ENCODE data around the gene SKAP1.
"Not testable (repeated sequence)": the region's sequence is repeated elsewhere in the genome, so short reads cannot be mapped to it uniquely, and the experiment has no call there.

The SKAP1 gene

DNA sequence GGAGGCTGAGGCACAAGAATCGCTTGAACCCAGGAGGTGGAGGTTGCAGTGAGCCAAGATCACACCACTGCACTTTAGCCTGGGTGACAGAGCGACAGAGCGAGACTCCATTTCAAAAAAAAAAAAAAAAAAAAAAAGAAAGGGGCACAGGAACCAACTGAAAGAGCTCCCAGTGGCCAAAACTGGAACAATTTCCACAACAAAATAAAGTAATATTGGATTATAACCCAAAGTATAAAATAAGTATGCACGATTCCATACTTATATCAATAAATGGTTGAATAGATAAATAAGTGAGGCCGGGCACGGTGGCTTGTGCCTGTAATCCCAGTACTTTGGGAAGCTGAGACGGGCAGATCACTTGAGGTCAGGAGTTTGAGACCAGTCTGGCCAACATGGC, 19.2 kb downstream of the SKAP1 start:
- DNase-seq, result not testable (repeated sequence)

DNA sequence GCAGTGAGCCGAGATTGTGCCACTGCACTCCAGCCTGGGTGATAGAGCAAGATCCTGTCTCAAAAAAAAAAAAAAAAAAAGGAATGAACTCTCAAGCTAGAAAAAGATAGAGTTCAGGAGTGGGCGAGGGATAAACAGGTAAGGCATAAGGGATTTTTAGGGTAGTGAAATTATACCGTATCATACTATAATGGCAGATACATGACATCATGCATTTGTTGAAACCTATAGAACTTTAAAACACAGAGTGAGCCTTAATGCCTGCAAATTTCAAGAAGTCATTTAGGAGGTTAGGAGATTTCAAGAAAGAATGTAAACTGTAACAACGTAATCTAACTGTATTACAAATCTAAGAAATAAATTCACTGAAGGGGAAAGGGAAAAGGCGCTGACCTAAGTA, 20.4 kb downstream of the SKAP1 start:
- DNase-seq, result no peak

DNA sequence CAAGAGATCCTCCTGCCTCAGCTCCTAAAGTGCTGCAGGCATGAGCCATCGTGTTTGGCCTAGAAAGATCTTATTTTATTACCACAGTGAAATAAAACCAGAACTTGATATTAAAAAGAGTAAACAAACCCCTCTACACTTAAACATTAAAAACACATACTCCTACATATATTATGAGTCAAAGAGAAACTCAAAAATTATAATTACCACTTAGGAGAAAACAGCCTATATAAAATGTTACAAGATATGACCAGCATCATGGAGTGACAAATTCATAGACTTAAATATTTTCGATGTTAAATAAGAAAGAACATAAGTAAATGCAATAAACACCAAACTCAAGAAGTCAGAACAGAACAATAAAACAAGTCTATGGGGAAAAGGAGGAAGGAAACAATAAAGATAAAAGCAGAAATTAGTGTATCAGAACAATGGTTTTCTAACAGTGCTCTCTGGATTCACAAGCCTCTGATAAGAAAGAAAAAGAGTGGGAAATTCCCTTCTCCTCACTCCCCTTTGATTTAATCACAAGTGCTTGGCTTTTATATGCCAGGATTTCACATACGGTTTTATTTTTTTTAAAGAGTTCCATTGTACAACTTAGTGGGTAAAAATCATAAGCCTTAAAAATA, 23.0 kb downstream of the SKAP1 start:
- no peak for DNase-seq

DNA sequence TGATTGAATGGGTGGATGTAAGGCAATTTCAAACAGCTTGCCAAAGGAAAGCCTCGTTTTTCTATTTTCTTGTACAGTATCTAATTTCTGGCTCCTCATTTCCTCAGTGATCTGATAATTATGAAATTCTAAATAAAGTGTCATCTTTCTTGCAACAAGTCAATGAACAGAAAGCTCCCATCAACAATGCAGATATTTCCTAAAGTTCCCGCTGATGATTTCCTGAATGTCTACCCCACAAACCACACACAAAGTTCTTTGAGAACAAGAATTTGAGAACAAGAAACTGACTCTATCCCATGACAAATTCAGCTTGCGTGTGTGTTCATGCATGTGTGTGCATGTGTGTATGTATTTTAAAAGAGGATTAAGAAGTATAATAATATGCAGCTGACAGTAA, 35.2 kb downstream of the SKAP1 start:
- no peak for DNase-seq

DNA sequence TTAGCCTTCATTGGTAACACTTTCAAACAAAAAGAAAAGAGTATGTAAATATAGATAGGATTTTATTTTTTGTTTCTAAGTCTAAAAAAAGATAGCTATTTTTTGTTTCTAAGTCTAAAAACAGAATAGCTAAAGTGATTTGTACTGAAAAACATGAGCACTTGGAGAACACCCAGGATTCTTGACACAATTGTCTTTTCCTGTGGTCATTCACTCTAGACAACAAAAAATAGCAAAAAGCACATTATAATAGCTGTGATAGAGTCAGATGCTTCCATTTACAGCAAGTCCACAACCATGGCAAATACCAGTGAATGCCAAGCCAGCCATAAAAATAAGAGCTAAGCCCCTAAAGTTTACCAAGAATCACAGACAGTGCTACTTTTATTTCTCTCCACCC, 36.7 kb downstream of the SKAP1 start:
- no peak for DNase-seq

DNA sequence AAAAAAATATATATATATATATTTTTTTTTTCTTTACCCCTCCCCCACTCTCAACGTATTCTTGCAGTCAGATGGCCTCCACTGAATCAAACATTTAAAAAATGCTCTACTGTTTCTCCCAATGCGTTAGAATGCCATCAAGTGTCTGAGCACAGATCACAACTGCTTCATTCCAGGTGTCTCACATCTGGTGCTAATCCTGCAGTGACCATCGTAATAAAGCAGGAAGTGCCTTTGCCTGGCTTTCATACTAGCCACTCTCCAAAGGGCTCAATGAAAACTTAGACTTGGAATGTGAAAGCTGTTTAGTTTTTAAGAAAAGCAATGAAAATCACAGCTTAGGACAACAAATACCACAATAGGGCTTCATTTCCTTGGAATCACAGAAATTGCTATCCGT, 37.2 kb downstream of the SKAP1 start:
- DNase-seq, result no peak

DNA sequence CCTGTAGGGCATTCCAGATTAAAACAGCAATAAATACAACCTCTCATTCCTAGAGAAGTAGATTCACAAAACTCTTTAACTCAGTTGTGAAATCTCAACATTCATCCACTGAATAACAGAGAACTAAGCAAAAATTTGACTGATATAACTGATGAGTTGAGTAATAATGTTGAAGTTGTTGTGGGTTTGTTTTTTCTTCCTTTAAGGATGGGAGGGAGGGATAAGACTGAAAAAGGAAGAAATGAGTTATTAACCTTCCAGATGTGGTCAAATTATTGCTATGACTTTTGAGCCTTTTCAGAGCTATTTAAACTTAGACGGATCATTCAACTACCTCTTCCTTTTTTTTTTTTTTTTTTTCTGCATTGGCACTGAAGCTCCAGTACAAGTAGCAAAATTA, 38.6 kb downstream of the SKAP1 start:
- no peak for DNase-seq

DNA sequence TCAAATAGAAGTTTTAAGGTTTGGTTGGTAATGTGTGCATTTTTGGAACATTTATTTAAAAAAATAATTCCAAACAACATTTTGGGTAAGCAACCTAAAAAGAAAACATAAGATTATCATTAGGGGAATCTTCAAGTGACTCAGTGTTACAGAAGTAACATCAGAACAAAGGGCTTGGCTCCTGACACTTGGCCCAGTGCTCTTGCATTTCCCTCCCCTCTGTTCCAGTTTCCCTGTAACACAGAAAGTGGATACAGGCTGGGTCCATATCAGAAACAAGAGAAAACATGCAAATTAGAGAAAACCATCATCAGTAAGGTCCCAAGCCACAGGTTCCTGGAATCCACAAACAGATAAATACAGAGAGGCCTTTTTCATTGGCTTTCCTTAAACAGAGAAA, 40.1 kb downstream of the SKAP1 start:
- DNase-seq, result no peak

DNA sequence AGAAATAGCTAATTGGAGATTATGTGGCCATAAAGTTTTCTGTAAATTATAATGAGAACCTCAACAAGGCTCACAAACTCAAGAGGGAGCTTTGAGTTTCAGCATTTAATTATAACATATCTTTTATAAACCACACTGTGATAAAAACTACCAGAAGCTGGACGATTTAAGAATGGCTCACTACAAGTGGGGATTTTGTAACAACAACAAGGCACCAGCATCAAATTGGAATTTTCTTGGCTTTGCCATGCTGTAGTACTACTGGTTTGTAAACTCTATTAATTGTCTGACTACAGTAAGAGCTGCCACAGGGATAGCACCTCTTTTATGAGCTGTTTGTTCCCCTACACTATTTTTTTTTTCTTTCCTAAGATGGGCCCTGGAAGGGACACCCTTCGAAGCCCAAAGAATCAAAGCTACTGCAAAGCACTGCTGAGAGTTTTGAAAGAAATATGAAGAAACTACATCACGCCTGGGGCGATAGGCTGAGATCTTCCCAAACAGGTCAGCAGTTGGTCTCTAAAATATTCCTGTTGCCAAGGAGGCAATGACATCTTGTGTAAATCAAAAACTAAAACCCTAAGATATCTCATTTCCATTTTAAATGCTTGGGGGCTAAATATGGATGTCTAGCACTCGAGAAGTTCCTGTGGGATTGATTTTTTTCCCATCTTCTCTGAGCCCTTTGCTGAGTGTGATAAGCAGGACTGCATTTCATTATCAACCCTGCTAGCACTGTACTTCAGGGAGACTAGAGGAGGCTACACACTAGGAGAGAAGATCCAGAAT, 40.9 kb downstream of the SKAP1 start:
- no peak for DNase-seq

DNA sequence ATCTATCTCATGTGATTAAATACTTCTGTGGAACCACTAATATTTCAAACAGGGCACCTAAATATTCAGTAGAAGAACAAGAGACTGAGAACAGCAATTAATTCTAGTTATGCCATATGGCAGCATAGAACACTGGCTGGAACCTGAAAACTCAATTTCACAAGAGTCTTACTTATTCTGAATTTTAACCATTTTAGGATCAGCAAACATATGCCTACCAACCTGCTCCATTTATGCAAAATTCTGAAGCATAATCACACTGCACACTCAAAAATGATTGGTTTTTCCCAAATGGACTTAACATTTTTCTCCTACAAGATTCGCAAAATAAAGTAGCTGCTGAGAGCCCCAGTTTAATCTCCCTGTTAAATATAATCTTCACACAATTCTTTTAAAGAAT, 43.2 kb downstream of the SKAP1 start:
- no peak for DNase-seq

DNA sequence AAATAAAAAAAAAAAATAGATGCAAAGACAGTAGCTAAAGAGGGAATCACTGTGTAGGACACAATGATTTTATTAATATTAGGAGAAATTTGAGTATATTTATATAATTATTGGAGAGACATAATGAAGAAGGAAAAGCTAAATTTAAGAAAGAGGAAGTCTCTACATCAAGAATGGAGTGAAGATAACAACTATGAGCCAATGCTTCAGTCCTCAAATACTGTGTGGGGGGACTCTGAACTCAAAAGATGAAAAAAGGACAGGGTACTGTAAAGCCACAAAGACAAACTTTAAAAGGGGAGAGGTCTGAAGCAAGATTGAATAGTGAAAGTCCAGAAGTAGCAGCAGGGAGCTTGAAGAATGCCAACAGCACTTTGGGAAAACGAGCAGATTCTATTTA, 44.7 kb downstream of the SKAP1 start:
- no peak for DNase-seq

DNA sequence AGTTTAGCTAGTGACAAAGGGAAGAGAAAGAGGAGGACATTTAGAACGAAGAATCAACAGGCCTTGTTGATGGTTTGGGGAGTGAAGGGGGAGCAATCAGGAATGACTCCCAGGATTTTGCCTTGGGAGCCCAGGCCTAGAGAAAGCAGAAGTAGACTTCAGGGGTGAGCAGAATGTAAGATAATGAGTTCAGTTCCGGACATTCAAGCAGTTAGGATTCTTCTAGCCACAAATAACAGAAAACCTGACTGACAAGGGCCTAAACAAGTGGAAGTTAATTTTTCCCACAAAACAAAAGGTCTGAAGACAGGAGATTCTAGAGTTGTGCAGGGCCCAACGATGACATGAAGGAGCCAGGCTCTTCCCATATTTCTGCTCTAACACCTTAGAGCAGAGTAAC, 45.9 kb downstream of the SKAP1 start:
- no peak for DNase-seq

DNA sequence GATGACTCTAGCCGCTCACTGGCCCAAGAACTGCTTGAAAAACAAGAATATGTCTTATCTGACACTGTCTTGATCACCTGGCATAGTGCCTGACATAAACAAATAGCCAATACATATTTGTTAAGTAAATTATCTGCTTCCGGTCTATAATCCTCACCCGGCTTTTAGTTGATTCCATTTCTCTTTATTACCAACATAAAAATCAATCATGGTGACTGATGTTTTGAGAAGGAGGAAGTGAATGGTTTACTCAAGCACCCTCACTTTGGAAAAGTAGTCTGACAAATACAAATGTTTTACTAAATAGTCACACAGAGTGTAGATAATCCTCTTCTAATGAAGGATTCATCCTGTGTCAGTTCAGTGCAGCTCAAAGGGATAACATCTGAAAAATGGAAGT, 47.0 kb downstream of the SKAP1 start:
- no peak for DNase-seq

DNA sequence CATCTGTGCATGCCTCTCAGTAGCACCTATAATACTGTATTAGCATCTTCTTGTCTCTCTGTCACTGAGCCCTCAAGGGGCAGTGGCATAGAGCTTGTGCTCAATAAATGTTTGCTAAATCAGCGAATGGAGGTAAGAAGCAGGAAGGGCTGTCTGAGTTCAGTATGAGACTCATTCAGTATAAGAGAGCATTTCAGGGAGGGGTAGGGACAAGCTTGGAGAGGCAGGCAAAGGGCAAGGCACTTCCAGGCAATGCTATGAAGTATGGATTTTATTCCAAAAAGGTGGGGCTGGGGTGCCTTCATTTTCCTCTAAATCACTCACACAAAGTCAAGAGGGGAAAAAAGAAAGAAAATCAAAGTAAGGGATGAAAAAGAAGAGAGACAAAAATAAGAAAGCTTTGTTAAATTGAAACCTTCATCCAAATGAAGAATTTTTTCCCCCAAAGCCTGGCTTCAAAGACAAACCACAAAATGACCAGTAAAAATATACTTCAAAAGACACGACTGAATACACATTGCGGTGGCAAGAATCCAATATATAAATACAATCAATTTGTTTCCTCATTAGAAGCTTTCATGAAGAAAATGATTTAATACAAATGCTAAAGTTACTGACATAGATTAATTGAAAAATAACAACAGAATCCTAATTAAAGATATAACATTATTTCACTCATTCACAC, 51.2 kb downstream of the SKAP1 start:
- no peak for DNase-seq

DNA sequence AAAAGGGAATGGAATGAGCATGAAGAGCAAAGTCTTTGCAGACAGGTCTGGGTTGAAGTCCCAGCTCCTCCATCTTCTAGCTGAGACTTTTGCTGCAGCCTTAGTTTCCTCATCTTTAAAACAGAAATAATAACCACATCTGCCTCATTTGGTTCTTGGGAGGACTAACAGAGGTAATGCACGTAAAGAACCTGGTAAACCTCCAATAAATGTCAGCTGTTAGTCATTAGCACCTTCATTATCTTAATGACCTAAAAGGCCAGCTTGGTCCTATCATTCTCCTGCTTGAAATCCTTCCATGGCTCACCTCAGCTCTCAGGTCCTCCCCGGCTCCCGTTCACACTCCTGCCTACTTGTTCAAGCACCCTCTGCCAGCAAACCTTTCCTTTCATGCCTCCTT, 51.8 kb downstream of the SKAP1 start:
- DNase-seq, result no peak

DNA sequence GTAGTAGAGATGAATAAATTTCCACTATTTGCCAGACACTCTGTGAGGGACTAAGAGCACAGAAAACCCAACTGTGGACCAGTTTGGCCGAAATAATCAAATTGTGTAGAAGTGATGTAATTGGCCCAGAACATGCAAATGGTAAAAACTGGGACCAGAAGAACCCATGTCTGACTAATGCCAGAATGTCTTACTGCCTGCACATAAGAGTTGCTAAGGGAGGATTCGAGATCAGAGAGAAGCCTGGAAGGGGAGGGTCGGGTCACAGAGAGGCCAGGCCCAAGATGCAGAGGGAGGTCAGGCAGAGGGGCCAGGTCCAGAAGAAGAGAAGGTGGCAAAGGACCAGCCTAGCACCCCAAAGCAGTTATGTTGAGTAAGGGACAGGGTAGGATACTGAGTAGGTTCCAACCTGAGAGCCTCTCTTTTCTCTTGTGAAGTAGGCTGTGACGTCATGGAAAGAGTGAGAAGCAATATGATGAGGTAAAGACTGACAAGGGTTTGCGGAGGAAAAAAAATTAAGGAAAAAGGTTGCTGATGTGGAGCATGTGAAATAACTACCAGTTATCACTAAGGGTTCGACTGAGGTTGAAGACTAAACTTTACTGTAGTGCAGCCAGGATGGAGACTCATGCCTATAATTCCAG, 53.2 kb downstream of the SKAP1 start:
- DNase-seq, result no peak

DNA sequence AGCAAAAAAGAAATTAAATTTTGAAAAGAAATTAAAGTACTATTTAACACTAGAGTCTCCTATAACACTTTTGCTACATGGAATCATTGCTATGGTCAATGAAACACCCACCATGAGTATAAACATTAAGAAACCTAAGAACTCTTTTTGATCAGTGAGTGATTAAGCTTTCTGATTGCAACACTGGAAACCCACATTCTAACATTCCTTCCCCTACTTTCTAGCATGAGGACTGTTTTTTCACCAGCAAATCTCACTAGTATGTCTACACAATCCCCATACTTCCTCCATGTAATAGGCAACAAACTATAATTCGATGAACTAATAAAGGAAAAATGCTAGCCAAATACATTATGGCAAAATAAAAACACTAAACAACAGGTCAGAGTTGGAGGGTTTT, 54.7 kb downstream of the SKAP1 start:
- DNase-seq, result no peak

DNA sequence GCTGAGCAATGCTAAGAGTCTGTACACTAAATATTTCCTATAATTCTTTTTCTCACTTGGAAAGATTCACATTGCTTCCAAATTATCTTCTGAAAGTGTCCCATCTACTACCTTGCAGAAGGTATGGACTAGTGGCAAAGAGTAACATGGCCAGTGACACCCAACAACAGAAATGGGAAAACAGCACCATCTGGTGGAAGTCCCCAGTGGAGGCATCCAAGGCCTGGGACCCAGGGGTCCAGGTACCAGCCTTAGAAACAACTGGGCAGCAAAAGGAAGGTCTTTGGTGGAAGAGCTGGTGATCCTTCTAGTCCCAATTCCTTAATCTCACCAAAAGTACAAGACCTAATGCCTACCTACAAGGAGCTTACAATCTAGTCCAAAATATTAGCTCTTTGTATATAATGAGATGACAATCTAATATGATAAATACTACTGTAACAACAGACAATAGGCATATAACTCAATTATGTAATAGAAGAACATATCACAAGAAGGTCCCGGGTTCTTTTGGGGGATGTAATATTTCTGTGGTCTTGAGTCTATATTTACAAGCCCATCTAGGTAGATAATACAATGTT, 55.3 kb downstream of the SKAP1 start:
- DNase-seq, result no peak

DNA sequence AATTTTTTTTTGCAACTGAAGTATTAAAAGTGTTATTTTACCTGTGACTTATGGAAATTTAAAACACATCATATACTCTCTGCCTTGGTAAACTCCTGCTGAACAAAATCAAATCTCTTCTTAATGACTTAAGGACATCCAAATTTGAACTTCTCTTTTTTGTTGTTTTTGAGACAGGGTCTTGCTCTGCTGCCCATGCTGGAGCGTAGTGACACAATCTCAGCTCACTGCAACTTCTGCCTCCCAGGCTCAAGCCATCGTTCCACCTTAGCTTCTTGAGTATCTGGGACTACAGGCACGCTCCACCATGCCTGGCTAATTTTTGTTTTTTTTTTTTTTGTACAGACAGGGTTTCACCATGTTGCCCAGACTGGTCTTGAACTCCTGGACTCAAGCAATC, 56.1 kb downstream of the SKAP1 start:
- DNase-seq, result no peak

DNA sequence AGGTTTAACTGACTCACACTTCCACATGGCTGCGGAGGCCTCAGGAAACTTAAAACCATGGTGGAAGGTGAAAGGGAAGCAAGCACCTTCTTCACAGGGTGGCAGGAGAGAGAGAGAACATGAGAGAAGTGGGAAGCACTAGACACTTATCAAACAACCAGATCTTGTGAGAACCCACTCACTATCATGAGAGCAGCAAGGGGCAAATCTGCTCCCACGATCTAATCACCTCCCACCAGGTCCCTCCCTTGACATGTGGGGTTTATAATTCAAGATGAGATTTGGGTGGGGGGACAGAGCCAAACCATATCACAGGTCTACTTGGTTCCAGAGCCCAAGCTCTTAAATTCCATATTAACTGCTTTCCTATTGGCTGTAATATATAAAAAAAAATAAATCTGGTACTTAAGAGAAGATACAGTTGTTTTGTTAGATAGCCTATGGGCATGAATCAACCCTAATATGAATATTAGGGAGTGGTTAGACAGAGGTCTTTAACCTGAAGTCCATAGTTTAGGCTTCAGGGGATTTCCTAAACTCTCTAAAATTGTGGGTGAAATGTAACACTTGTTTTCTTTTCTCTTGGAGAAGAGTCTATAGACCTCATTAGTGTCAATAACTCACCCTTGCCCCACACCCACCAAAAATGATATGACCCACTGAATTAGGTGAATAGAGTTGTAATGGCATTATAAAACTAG, 56.7 kb downstream of the SKAP1 start:
- no peak for DNase-seq

DNA sequence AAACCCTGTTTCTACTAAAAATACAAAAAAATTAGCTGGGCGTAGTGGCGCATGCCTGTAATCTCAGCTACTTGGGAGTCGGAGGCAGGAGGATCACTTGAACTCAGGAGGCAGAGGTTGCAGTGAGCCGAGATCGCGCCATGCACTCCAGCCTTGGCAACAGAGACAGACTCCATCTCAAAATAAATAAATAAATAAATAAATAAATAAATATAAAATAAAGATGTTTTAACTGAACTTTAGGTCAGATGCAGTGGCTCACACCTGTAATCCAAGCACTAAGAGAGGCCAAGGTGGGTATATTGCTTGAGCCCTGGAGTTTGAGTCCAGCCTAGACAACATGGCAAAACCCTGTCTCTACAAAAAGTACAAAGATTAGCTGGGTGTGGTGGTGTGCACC, 61.0 kb downstream of the SKAP1 start:
- not testable (repeated sequence) for DNase-seq

DNA sequence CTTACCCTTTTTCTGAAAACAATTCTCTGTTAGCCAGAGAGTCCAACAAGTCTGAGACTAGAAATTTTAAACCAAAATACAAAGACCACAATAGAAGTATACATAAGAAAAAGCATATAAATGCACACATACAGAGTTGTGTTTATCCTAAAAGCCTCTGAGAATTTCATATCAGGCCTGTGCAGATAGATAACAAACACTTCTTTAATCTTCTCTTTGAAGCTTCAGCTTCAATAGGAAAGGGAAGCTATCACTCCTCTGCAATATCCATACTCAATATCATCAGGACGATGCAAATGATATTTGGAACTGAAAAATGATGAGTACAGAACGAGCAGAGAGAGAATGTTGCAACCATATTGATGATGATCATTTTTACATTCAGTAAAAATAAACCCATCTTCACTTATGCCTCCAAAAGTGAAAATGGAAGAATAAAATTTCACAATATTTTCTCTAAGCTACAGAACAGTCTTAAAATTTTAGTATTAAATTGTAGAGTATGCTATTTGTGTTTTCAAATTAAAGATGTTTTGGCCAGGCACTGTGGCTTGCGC, 61.6 kb downstream of the SKAP1 start:
- no peak for DNase-seq

Data from femur (tissue), 1 donor.